MM.1S (cell line): Measurements from ENCODE around the gene RAVER1.
"Not testable (repeated sequence)": the region's sequence is repeated elsewhere in the genome, so short reads cannot be mapped to it uniquely, and the experiment has no call there.

Experiments used
- EZH2phosphoT487 ChIP-seq: fragments of 300-600 bp; sonication (generic); IDR thresholded peaks from 2 replicates; pipeline ENCODE4 v1.6.1; 2018; ENCODE audit warnings: antibody characterized with exemption, low read length
- TF ChIP-seq, protein P1 (sequence below): fragments of 300-600 bp; sonication (generic); IDR thresholded peaks from 2 replicates; pipeline ENCODE4 v1.5.1; 2016; ENCODE audit warnings: antibody characterized with exemption, low read length, mixed read lengths

DNA sequence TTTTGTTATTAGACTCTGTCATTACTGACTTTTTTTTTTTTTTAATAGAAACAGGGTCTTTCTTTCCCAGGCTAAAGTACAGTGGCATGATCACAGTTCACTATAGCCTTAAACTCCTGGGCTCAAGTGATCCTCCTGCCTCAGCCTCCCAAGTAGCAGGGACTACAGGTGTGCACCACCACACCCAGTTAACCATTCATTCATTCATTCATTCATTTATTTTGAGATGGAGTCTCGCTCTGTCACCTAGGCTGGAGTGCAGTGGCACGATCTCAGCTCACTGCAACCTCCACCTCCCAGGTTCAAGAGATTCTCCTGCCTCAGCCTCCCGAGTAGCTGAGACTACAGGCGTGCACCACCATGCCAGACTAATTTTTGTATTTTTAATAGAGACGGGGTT is 51.3 kb downstream of the RAVER1 start:
- TF ChIP-seq, protein P1, sequence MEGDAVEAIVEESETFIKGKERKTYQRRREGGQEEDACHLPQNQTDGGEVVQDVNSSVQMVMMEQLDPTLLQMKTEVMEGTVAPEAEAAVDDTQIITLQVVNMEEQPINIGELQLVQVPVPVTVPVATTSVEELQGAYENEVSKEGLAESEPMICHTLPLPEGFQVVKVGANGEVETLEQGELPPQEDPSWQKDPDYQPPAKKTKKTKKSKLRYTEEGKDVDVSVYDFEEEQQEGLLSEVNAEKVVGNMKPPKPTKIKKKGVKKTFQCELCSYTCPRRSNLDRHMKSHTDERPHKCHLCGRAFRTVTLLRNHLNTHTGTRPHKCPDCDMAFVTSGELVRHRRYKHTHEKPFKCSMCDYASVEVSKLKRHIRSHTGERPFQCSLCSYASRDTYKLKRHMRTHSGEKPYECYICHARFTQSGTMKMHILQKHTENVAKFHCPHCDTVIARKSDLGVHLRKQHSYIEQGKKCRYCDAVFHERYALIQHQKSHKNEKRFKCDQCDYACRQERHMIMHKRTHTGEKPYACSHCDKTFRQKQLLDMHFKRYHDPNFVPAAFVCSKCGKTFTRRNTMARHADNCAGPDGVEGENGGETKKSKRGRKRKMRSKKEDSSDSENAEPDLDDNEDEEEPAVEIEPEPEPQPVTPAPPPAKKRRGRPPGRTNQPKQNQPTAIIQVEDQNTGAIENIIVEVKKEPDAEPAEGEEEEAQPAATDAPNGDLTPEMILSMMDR: not testable (repeated sequence)
- not testable (repeated sequence) for TF ChIP-seq EZH2phosphoT487
